ENCODE results near the gene FMNL2.

FMNL2 gene

GRCh38 chr2:152638590-152638989 lies 303.6 kb downstream of the FMNL2 start:
- no peak overlapping the region for H3K4me3 Mint-ChIP-seq

GRCh38 chr2:152644189-152644873 lies 309.4 kb downstream of the FMNL2 start:
- Mint-ChIP-seq H3K4me3 (no peak overlapping the region), H3K4me1 (no peaks in the 10 kb centered on the region), H3K27ac (no peak overlapping the region), H3K9me3 (no peaks in the 10 kb centered on the region), H3K36me3 (ENCODE audit: low read depth) (no peaks in the 10 kb centered on the region), H3K27me3 (no peaks in the 10 kb centered on the region)
- DNase-seq, result no peak
- ATAC-seq, result no peak

More at GRCh38 chr2:152638590-152638989, 303.6 kb downstream of the FMNL2 start:
- H3K9me3 Mint-ChIP-seq, result no peaks in the 10 kb centered on the region
- H3K27ac Mint-ChIP-seq, result no peak overlapping the region
- H3K4me1 Mint-ChIP-seq, result no peaks in the 10 kb centered on the region
- H3K36me3 Mint-ChIP-seq (ENCODE audit: low read depth), result no peaks in the 10 kb centered on the region
- ATAC-seq (no peak), DNase-seq (no peak)
- no peaks in the 10 kb centered on the region for H3K27me3 Mint-ChIP-seq

- H3K9me3 Mint-ChIP-seq, result no peaks in the 10 kb centered on the region
- DNase-seq (no peak), ATAC-seq (no peak)
- no peak overlapping the region for H3K4me3 Mint-ChIP-seq
- H3K36me3 Mint-ChIP-seq (ENCODE audit: low read depth), result peaks cover 6% of the 10 kb centered on the region
- no peaks in the 10 kb centered on the region for H3K27me3 Mint-ChIP-seq
- H3K4me1 Mint-ChIP-seq, result no peaks in the 10 kb centered on the region
- no peak overlapping the region for H3K27ac Mint-ChIP-seq
These were observed 311.3 kb downstream of the FMNL2 start for GRCh38 chr2:152646264-152646663.

GRCh38 chr2:152646775-152647174 lies 311.8 kb downstream of the FMNL2 start:
- DNase-seq (no peak), ATAC-seq (no peak)
- no peaks in the 10 kb centered on the region for H3K4me1 Mint-ChIP-seq
- no peaks in the 10 kb centered on the region for H3K27me3 Mint-ChIP-seq
- no peak overlapping the region for H3K27ac Mint-ChIP-seq
- H3K4me3 Mint-ChIP-seq, result no peak overlapping the region
- H3K9me3 Mint-ChIP-seq, result no peaks in the 10 kb centered on the region
- H3K36me3 Mint-ChIP-seq (ENCODE audit: low read depth), result peaks cover 6% of the 10 kb centered on the region

- Mint-ChIP-seq H3K27me3 (no peaks in the 10 kb centered on the region), H3K4me3 (no peak overlapping the region), H3K9me3 (no peaks in the 10 kb centered on the region), H3K27ac (no peak overlapping the region), H3K4me1 (no peaks in the 10 kb centered on the region), H3K36me3 (ENCODE audit: low read depth) (peaks cover 7% of the 10 kb centered on the region)
- ATAC-seq, result no peak
- no peak for DNase-seq
These were observed 312.6 kb downstream of the FMNL2 start for GRCh38 chr2:152647552-152647951.

- no peak for DNase-seq
- peaks cover 9% of the 10 kb centered on the region for H3K36me3 Mint-ChIP-seq (ENCODE audit: low read depth)
- no peaks in the 10 kb centered on the region for H3K27me3 Mint-ChIP-seq
- no peak overlapping the region for H3K4me3 Mint-ChIP-seq
- no peaks in the 10 kb centered on the region for H3K4me1 Mint-ChIP-seq
- H3K27ac Mint-ChIP-seq, result no peak overlapping the region
- no peak for ATAC-seq
- no peaks in the 10 kb centered on the region for H3K9me3 Mint-ChIP-seq
These were observed 313.4 kb downstream of the FMNL2 start for GRCh38 chr2:152648336-152648735.

- Mint-ChIP-seq H3K27ac (no peak overlapping the region), H3K9me3 (no peaks in the 10 kb centered on the region), H3K27me3 (no peaks in the 10 kb centered on the region), H3K4me1 (no peaks in the 10 kb centered on the region), H3K4me3 (no peak overlapping the region), H3K36me3 (ENCODE audit: low read depth) (peaks cover 20% of the 10 kb centered on the region)
- DNase-seq (no peak), ATAC-seq (no peak)
These were observed 315.0 kb downstream of the FMNL2 start for GRCh38 chr2:152649997-152650396.

- H3K36me3 Mint-ChIP-seq (ENCODE audit: low read depth), result peaks cover 27% of the 10 kb centered on the region
- no peak overlapping the region for H3K4me3 Mint-ChIP-seq
- H3K9me3 Mint-ChIP-seq, result no peaks in the 10 kb centered on the region
- no peak for DNase-seq
- no peak for ATAC-seq
- no peaks in the 10 kb centered on the region for H3K27me3 Mint-ChIP-seq
- peaks cover 1% of the 10 kb centered on the region for H3K4me1 Mint-ChIP-seq
- H3K27ac Mint-ChIP-seq, result no peak overlapping the region
These were observed 315.9 kb downstream of the FMNL2 start for GRCh38 chr2:152650768-152651371.

- no peaks in the 10 kb centered on the region for H3K9me3 Mint-ChIP-seq
- H3K4me3 Mint-ChIP-seq, result no peak overlapping the region
- no peak overlapping the region for H3K27ac Mint-ChIP-seq
- ATAC-seq (no peak), DNase-seq (no peak)
- peaks cover 9% of the 10 kb centered on the region for H3K4me1 Mint-ChIP-seq
- no peaks in the 10 kb centered on the region for H3K27me3 Mint-ChIP-seq
- H3K36me3 Mint-ChIP-seq (ENCODE audit: low read depth), result peaks cover 34% of the 10 kb centered on the region
These were observed 316.9 kb downstream of the FMNL2 start for GRCh38 chr2:152651834-152652233.

- no peak overlapping the region for H3K4me3 Mint-ChIP-seq
- H3K36me3 Mint-ChIP-seq (ENCODE audit: low read depth), result peaks cover 56% of the 10 kb centered on the region
- DNase-seq (no peak), ATAC-seq (no peak)
- H3K4me1 Mint-ChIP-seq, result peaks cover 19% of the 10 kb centered on the region
- H3K9me3 Mint-ChIP-seq, result no peaks in the 10 kb centered on the region
- H3K27ac Mint-ChIP-seq, result peak overlapping the region; percentile 64
- H3K27me3 Mint-ChIP-seq, result no peaks in the 10 kb centered on the region
These were observed 320.9 kb downstream of the FMNL2 start for GRCh38 chr2:152655880-152656279.

GRCh38 chr2:152657043-152657442 lies 322.1 kb downstream of the FMNL2 start:
- Mint-ChIP-seq H3K27ac (no peak overlapping the region), H3K36me3 (ENCODE audit: low read depth) (peaks cover 54% of the 10 kb centered on the region), H3K9me3 (no peaks in the 10 kb centered on the region)

GRCh38 chr2:152658221-152658620 lies 323.2 kb downstream of the FMNL2 start:
- H3K27me3 Mint-ChIP-seq, result no peaks in the 10 kb centered on the region
- DNase-seq (no peak), ATAC-seq (no peak)
- no peak overlapping the region for H3K27ac Mint-ChIP-seq
- peaks cover 19% of the 10 kb centered on the region for H3K4me1 Mint-ChIP-seq
- H3K4me3 Mint-ChIP-seq, result no peak overlapping the region
- H3K9me3 Mint-ChIP-seq, result no peaks in the 10 kb centered on the region
- H3K36me3 Mint-ChIP-seq (ENCODE audit: low read depth), result peaks cover 59% of the 10 kb centered on the region

More at GRCh38 chr2:152657043-152657442, 322.1 kb downstream of the FMNL2 start:
- ATAC-seq, result peak; percentile 75
- no peak overlapping the region for H3K4me3 Mint-ChIP-seq
- no peaks in the 10 kb centered on the region for H3K27me3 Mint-ChIP-seq
- no peak for DNase-seq
- peaks cover 19% of the 10 kb centered on the region for H3K4me1 Mint-ChIP-seq

GRCh38 chr2:152661076-152661475 lies 326.1 kb downstream of the FMNL2 start:
- Mint-ChIP-seq H3K27ac (no peak overlapping the region), H3K4me3 (no peak overlapping the region), H3K9me3 (no peaks in the 10 kb centered on the region), H3K27me3 (no peaks in the 10 kb centered on the region), H3K4me1 (peaks cover 16% of the 10 kb centered on the region), H3K36me3 (ENCODE audit: low read depth) (peaks cover 58% of the 10 kb centered on the region)
- ATAC-seq, result no peak
- no peak for DNase-seq

GRCh38 chr2:152664725-152665124 lies 329.8 kb downstream of the FMNL2 start:
- Mint-ChIP-seq H3K4me3 (no peak overlapping the region), H3K4me1 (no peaks in the 10 kb centered on the region), H3K9me3 (no peaks in the 10 kb centered on the region), H3K27me3 (no peaks in the 10 kb centered on the region), H3K27ac (no peak overlapping the region), H3K36me3 (ENCODE audit: low read depth) (peaks cover 67% of the 10 kb centered on the region)
- no peak for ATAC-seq
- no peak for DNase-seq

GRCh38 chr2:152674334-152674733 lies 339.4 kb downstream of the FMNL2 start:
- Mint-ChIP-seq H3K4me3 (no peak overlapping the region), H3K9me3 (no peaks in the 10 kb centered on the region), H3K36me3 (ENCODE audit: low read depth) (peaks cover 43% of the 10 kb centered on the region), H3K27me3 (no peaks in the 10 kb centered on the region), H3K27ac (no peak overlapping the region), H3K4me1 (no peaks in the 10 kb centered on the region)
- no peak for ATAC-seq
- no peak for DNase-seq

Measured in activated naive CD8-positive, alpha-beta T cell treated with anti-CD3 and anti-CD28 coated beads, Interleukin-2, amount 50 U/mL, for 24 hours (primary cell).